ENCODE data around the gene MLKL. TPM values are rescaled to one million over a fixed set of nuclear protein-coding genes. Genes with fewer than 3 reads are reported as not detected.
A peak's percentile ranks its signal among the peaks of the same experiment; 100 is the strongest.

MLKL gene
- total and polyA plus RNA-seq, 2 of the 13 experiments (the other 11 are each of a cell fraction or from before 2014, with no cell fraction given) = 6.4 to 10.7 TPM

DNA sequence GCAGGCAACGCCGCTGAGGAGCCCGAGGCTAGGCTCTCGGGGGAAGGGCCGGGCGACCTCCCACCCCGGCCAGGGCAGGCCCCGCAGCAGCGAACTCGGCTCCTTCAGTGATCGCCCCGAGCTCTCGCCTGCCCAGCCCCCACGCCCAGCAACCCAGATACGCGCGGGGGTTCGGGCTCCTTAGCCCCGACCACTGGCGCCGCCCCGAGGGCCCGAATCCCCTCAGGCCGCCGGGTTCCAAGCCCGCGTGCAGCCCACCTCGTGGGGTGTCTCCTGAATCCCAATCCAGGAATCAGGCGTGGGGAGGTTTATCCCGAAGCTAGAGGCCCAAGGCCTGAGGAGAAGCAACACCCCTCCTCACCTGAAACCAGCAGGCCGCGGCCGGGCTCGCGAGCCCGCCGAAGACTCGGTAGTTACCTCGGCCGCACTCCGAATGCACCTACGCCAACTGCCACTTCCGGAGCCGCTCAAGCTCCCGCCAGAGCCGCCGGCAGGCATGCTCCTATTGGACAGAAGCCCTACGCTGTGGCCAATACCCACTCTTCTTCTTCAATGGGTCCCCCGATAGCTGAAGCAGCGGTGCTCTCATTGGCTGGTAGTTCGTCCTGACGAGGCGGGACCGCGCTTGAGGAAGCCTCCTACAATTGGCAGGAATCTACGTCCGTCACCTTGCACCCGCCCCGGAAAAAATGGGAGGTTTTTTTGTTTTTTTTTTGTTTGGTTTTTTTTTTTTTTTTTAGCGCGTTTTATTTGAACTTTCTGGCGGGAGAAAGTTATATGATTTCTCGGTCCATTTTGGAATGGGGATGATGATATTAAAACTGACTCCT is 34.0 kb downstream of the MLKL start, which contains the start of gene RFWD3 (continued):
- TF ChIP-seq ZBTB37 (CRISPR knock-in tag; IDR thresholded peaks at IDR 0.05) (no peak), ZNF546 (CRISPR knock-in tag; conservative IDR thresholded peaks at IDR 0.05) (0 out of 2 replicates have a peak, but pooled peaks have one; percentile 46), AGO1 (IDR thresholded peaks at IDR 0.05; ENCODE audit: low read depth, low read length, poor library complexity, severe bottlenecking) (peak; percentile 79), PAX8 (CRISPR knock-in tag; IDR thresholded peaks at IDR 0.05; ENCODE audit: borderline replicate concordance) (peak; percentile 81; the same call in 1 of the 2 replicates), RNF2 (conservative IDR thresholded peaks at IDR 0.05; ENCODE audit: low read depth) (peak; percentile 90; the same call in 1 of the 2 replicates), ZFAT (CRISPR knock-in tag; conservative IDR thresholded peaks at IDR 0.05) (no peak), CSRNP2 (CRISPR knock-in tag; conservative IDR thresholded peaks at IDR 0.05; ENCODE audit: low read depth) (no peak), USF2 (IDR thresholded peaks at IDR 0.05; ENCODE audit: low read depth, low read length) (no peak), USF2 (CRISPR knock-in tag; IDR thresholded peaks at IDR 0.05; ENCODE audit: borderline replicate concordance) (no peak), TBL1XR1 (IDR thresholded peaks at IDR 0.05; ENCODE audit: borderline replicate concordance, low read length, partially characterized antibody) (no peak), E2F5 (CRISPR knock-in tag; conservative IDR thresholded peaks at IDR 0.05) (peak; percentile 96), ZNF747 (CRISPR knock-in tag; IDR thresholded peaks at IDR 0.05; ENCODE audit: borderline replicate concordance) (no peak), SNAI1 (CRISPR knock-in tag; IDR thresholded peaks at IDR 0.05; ENCODE audit: borderline replicate concordance) (peak; percentile 78; the same call in 1 of the 2 replicates), BORCS8-MEF2B (CRISPR knock-in tag; IDR thresholded peaks at IDR 0.05) (peak; percentile 83), GABPB1 (CRISPR knock-in tag; IDR thresholded peaks at IDR 0.05) (peak; percentile 95), HNF4A (CRISPR knock-in tag; IDR thresholded peaks at IDR 0.05) (no peak)
- TF ChIP-seq, protein P1, sequence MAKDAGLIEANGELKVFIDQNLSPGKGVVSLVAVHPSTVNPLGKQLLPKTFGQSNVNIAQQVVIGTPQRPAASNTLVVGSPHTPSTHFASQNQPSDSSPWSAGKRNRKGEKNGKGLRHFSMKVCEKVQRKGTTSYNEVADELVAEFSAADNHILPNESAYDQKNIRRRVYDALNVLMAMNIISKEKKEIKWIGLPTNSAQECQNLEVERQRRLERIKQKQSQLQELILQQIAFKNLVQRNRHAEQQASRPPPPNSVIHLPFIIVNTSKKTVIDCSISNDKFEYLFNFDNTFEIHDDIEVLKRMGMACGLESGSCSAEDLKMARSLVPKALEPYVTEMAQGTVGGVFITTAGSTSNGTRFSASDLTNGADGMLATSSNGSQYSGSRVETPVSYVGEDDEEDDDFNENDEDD (CRISPR knock-in tag; IDR thresholded peaks at IDR 0.05; ENCODE audit: borderline replicate concordance) = peak; percentile 93
- TF ChIP-seq, protein P2, sequence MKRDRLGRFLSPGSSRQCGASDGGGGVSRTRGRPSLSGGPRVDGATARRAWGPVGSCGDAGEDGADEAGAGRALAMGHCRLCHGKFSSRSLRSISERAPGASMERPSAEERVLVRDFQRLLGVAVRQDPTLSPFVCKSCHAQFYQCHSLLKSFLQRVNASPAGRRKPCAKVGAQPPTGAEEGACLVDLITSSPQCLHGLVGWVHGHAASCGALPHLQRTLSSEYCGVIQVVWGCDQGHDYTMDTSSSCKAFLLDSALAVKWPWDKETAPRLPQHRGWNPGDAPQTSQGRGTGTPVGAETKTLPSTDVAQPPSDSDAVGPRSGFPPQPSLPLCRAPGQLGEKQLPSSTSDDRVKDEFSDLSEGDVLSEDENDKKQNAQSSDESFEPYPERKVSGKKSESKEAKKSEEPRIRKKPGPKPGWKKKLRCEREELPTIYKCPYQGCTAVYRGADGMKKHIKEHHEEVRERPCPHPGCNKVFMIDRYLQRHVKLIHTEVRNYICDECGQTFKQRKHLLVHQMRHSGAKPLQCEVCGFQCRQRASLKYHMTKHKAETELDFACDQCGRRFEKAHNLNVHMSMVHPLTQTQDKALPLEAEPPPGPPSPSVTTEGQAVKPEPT (CRISPR knock-in tag; IDR thresholded peaks at IDR 0.05; ENCODE audit: low read depth) = peak; percentile 92; the same call in 1 of the 2 replicates

Measured in HepG2 (cell line).